Adipocyte (in vitro differentiated cells): ENCODE measurements around the gene RGS6.

Source experiments
- DNase-seq: peaks from one replicate; pipeline ENCODE4 v3.0.0-alpha.2; 2015; ENCODE audit warnings: low read depth
- H3K27me3 ChIP-seq: replicated peaks from 2 replicates; pipeline ENCODE4 v1.7.0; 2013; ENCODE audit warnings: mild to moderate bottlenecking, low read length, moderate library complexity; ENCODE audit not compliant: control insufficient read depth, insufficient read depth
- H3K36me3 ChIP-seq: 2 replicates; pipeline ENCODE4 v1.7.0; 2013; ENCODE audit warnings: low read length, mild to moderate bottlenecking, moderate library complexity; ENCODE audit not compliant: control insufficient read depth, insufficient read depth, severe bottlenecking
- H3K4me1 ChIP-seq: 2 replicates; pipeline ENCODE4 v1.7.0; 2013; ENCODE audit warnings: mild to moderate bottlenecking, low read length, moderate library complexity; ENCODE audit not compliant: control insufficient read depth, insufficient read depth
- H3K4me3 ChIP-seq: 2 replicates; pipeline ENCODE4 v1.7.0; 2013; ENCODE audit warnings: mild to moderate bottlenecking, low read length, moderate library complexity
- H3K9ac ChIP-seq: 2 replicates; pipeline ENCODE4 v1.7.0; 2013; ENCODE audit warnings: mild to moderate bottlenecking, low read length, moderate library complexity
- H3K9me3 ChIP-seq: 2 replicates; pipeline ENCODE4 v1.7.0; 2013; ENCODE audit warnings: mild to moderate bottlenecking, low read length, moderate library complexity; ENCODE audit not compliant: control insufficient read depth

The RGS6 gene

GRCh38 chr14:72124171-72124570, 191.9 kb downstream of the RGS6 start:
- Histone ChIP-seq H3K36me3 (no peaks in the 10 kb centered on the region), H3K27me3 (no peaks in the 10 kb centered on the region), H3K9me3 (peaks cover 2% of the 10 kb centered on the region), H3K4me3 (no peak overlapping the region), H3K4me1 (no peaks in the 10 kb centered on the region), H3K9ac (no peak overlapping the region)
- no peak for DNase-seq

- Histone ChIP-seq H3K4me1 (no peaks in the 10 kb centered on the region), H3K4me3 (no peak overlapping the region), H3K9ac (no peak overlapping the region), H3K36me3 (no peaks in the 10 kb centered on the region), H3K9me3 (peaks cover 2% of the 10 kb centered on the region), H3K27me3 (no peaks in the 10 kb centered on the region)
- no peak for DNase-seq
Measured at GRCh38 chr14:72126091-72126490, 193.9 kb downstream of the RGS6 start.

- Histone ChIP-seq H3K36me3 (no peaks in the 10 kb centered on the region), H3K4me1 (no peaks in the 10 kb centered on the region), H3K9ac (no peak overlapping the region), H3K4me3 (no peak overlapping the region), H3K27me3 (no peaks in the 10 kb centered on the region), H3K9me3 (peaks cover 2% of the 10 kb centered on the region)
- no peak for DNase-seq
Measured at GRCh38 chr14:72126561-72126960, 194.3 kb downstream of the RGS6 start.

- no peak overlapping the region for H3K9ac ChIP-seq
- no peak for DNase-seq
- no peak overlapping the region for H3K4me3 ChIP-seq
- no peaks in the 10 kb centered on the region for H3K36me3 ChIP-seq
- no peaks in the 10 kb centered on the region for H3K27me3 ChIP-seq
- peaks cover 2% of the 10 kb centered on the region for H3K9me3 ChIP-seq
- H3K4me1 ChIP-seq, result no peaks in the 10 kb centered on the region
Measured at GRCh38 chr14:72128629-72129028, 196.4 kb downstream of the RGS6 start.

- no peaks in the 10 kb centered on the region for H3K36me3 ChIP-seq
- peaks cover 2% of the 10 kb centered on the region for H3K9me3 ChIP-seq
- H3K9ac ChIP-seq, result no peak overlapping the region
- H3K27me3 ChIP-seq, result no peaks in the 10 kb centered on the region
- H3K4me1 ChIP-seq, result no peaks in the 10 kb centered on the region
- no peak for DNase-seq
- H3K4me3 ChIP-seq, result no peak overlapping the region
Measured at GRCh38 chr14:72129291-72129690, 197.1 kb downstream of the RGS6 start.

- DNase-seq, result no peak
- no peaks in the 10 kb centered on the region for H3K36me3 ChIP-seq
- H3K9me3 ChIP-seq, result peaks cover 6% of the 10 kb centered on the region
- no peak overlapping the region for H3K9ac ChIP-seq
- H3K4me3 ChIP-seq, result no peak overlapping the region
- H3K4me1 ChIP-seq, result no peaks in the 10 kb centered on the region
- H3K27me3 ChIP-seq, result no peaks in the 10 kb centered on the region
Measured at GRCh38 chr14:72141084-72141483, 208.9 kb downstream of the RGS6 start.

GRCh38 chr14:72142328-72142727, 210.1 kb downstream of the RGS6 start:
- no peaks in the 10 kb centered on the region for H3K4me1 ChIP-seq
- H3K27me3 ChIP-seq, result no peaks in the 10 kb centered on the region
- no peak for DNase-seq
- no peak overlapping the region for H3K4me3 ChIP-seq
- no peak overlapping the region for H3K9ac ChIP-seq
- peaks cover 6% of the 10 kb centered on the region for H3K9me3 ChIP-seq
- no peaks in the 10 kb centered on the region for H3K36me3 ChIP-seq

- H3K9ac ChIP-seq, result no peak overlapping the region
- no peaks in the 10 kb centered on the region for H3K27me3 ChIP-seq
- no peaks in the 10 kb centered on the region for H3K36me3 ChIP-seq
- no peak for DNase-seq
- no peaks in the 10 kb centered on the region for H3K4me1 ChIP-seq
- no peak overlapping the region for H3K4me3 ChIP-seq
- peaks cover 6% of the 10 kb centered on the region for H3K9me3 ChIP-seq
Measured at GRCh38 chr14:72146241-72146640, 214.0 kb downstream of the RGS6 start.

GRCh38 chr14:72154645-72155378, 222.6 kb downstream of the RGS6 start:
- Histone ChIP-seq H3K4me3 (no peak overlapping the region), H3K27me3 (no peaks in the 10 kb centered on the region), H3K4me1 (no peaks in the 10 kb centered on the region), H3K36me3 (no peaks in the 10 kb centered on the region), H3K9ac (no peak overlapping the region), H3K9me3 (no peaks in the 10 kb centered on the region)
- DNase-seq, result no peak

GRCh38 chr14:72155379-72155993, 223.3 kb downstream of the RGS6 start:
- H3K9me3 ChIP-seq, result no peaks in the 10 kb centered on the region

GRCh38 chr14:72164420-72165228, 232.4 kb downstream of the RGS6 start:
- Histone ChIP-seq H3K36me3 (no peaks in the 10 kb centered on the region), H3K27me3 (no peaks in the 10 kb centered on the region), H3K4me3 (no peak overlapping the region), H3K4me1 (no peaks in the 10 kb centered on the region), H3K9ac (no peak overlapping the region), H3K9me3 (no peaks in the 10 kb centered on the region)
- no peak for DNase-seq

More at GRCh38 chr14:72155379-72155993, 223.3 kb downstream of the RGS6 start:
- no peak for DNase-seq
- no peaks in the 10 kb centered on the region for H3K36me3 ChIP-seq
- H3K4me1 ChIP-seq, result no peaks in the 10 kb centered on the region
- no peak overlapping the region for H3K9ac ChIP-seq
- no peaks in the 10 kb centered on the region for H3K27me3 ChIP-seq
- no peak overlapping the region for H3K4me3 ChIP-seq
